ENCODE measurements around the gene NBPF14.
A peak's percentile ranks its signal among the peaks of the same experiment; 100 is the strongest.
"Not testable (repeated sequence)": the region's sequence is repeated elsewhere in the genome, so short reads cannot be mapped to it uniquely, and the experiment has no call there.

The NBPF14 gene, protein sequence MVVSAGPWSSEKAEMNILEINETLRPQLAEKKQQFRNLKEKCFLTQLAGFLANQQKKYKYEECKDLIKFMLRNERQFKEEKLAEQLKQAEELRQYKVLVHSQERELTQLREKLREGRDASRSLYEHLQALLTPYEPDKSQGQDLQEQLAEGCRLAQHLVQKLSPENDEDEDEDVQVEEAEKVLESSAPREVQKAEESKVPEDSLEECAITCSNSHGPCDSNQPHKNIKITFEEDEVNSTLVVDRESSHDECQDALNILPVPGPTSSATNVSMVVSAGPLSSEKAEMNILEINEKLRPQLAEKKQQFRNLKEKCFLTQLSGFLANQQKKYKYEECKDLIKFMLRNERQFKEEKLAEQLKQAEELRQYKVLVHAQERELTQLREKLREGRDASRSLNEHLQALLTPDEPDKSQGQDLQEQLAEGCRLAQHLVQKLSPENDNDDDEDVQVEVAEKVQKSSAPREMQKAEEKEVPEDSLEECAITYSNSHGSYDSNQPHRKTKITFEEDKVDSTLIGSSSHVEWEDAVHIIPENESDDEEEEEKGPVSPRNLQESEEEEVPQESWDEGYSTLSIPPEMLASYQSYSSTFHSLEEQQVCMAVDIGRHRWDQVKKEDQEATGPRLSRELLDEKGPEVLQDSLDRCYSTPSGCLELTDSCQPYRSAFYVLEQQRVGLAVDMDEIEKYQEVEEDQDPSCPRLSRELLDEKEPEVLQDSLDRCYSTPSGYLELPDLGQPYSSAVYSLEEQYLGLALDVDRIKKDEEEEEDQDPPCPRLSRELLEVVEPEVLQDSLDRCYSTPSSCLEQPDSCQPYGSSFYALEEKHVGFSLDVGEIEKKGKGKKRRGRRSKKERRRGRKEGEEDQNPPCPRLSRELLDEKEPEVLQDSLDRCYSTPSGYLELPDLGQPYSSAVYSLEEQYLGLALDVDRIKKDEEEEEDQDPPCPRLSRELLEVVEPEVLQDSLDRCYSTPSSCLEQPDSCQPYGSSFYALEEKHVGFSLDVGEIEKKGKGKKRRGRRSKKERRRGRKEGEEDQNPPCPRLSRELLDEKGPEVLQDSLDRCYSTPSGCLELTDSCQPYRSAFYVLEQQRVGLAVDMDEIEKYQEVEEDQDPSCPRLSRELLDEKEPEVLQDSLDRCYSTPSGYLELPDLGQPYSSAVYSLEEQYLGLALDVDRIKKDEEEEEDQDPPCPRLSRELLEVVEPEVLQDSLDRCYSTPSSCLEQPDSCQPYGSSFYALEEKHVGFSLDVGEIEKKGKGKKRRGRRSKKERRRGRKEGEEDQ (N-terminal part only)

DNA sequence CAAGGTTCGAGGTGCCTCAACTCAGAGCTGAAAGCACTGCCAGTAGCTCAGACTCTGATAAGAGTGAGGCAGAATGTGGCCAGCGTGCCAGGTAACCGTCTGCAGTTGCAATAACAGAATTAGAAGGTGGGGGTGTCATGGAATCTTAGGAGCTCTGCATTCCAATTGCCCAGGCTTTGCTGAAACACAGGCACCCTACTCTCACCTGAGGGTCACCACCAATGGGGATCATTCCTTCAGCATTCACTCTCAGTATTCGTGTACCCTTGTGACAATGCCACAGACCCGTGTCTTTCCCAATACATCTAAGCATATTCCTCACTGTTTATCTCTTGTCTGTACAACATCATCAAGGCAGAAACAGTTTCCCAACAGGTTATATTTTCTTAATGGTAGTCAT, at the start of gene NBPF14:
Gene NBPF14, minus strand, starts transcription at position 101 of the 400 bp plus-strand sequence. CDS start 294 bp downstream, outside the sequence.
- not testable (repeated sequence) for DNase-seq (ENCODE audit: low read depth)

DNA sequence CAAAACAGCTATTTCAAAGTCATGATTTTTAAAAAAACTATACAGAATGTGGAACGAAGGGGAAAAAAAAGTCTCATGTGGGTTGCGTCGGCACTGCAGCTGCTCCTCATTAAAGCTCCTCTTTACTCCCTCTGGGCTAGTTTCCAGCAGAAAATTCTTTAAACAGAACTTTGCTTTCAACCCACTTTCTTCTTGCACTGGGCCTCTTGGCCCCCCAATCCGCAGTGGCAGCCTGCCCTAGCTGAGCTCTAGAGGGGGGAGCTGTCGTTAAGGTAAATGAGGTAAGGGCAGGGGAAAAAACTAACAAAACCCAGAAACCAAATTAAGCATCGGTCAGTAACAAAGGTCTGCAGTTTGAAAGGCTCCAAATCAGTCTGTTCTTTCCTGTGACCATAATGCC, 29.6 kb upstream of the NBPF14 start:
- DNase-seq (ENCODE audit: low read depth): not testable (repeated sequence)

DNA sequence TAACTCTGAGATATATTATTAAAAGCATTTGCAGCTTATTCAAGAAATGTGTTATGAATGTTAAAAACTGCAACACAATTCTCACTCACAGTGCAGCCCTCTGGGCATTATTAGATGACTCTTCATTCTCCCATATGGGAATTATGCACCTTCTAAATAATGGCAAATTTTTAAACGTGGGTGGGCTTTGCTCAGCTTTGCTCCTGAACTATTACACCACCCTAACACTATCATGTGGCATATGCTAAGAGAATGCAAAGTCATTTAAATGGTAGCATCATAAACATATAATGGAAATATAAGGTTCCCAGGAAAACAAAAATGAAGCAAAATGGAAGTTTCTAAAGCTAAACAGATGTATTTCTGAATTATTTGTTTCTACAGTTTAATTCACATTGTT, 22.4 kb upstream of the NBPF14 start:
- DNase-seq (ENCODE audit: low read depth): not testable (repeated sequence)

DNA sequence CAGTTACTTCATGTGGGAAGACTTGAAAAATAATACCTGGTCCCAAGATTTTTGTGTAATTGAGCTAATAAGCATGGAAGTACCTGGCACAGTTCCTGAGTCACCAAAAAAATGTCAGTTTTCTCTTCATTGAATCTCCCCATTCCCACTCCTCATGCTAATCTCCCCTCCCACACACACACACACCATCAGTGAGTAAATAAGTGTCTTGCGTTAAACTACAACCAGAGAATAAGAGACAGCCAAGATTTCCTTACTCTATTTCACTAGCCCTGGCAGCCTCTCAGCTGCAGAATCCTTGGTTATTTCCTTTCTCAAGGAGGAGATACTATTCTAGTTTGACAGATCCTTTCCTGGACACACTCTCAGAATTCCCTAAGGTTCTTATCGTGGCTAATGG, 9.5 kb upstream of the NBPF14 start:
- not testable (repeated sequence) for DNase-seq (ENCODE audit: low read depth)

DNA sequence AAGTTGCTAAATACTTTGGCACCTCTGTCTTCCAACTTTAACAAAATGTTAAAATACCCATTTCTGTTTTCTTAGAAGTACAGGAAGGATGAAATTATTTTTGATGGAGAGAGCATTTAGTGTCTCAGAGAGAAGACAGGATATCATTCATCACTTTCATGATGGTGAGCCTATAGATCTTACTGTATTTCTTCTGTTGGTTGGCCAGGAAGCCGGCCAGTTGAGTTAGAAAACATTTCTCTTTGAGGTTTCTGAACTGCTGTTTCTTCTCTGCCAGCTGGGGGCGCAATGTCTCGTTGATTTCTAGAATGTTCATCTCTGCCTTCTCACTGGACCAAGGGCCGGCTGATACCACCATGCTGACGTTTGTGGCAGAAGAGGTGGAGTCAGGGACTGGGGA, 451 bp downstream of the NBPF14 start:
- not testable (repeated sequence) for DNase-seq (ENCODE audit: low read depth)

DNA sequence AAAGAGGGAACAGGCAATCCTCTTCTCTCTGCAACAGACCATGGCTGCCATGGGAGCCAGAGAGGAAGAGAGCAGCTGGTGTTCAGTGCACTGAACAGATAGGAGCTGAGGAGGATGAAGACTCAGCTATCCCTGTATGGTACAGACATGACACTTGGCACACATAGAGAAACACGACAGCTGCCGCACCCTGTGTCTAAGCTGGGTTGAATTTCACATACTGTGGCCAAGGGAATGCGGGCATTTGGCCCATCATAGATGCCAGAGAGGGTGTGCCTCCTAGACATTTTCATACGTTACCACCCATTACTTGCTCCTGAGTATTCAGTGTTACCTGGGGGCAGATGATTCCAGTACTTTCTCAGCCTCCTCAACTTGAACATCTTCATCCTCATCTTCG, 4.7 kb downstream of the NBPF14 start:
- not testable (repeated sequence) for DNase-seq (ENCODE audit: low read depth)

DNA sequence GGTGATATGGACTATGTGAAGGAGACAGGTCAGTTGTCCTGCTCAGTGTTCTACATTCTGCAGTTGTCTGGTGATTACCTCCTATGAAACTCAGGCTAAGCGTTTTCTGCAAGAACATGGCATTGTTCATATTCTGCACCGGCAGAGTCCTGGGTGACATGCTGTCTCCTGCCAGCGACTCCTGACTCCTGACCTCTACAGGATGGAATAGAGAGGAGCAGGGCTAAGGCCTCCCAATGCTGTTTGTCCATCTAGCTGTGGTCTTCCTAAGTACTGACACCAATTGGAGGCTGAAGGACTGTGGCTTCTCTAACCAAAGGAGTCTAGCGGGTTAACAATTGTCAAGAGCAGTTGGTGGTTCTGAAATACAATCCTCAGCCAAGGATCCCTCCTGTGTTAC, 63.7 kb downstream of the NBPF14 start:
- DNase-seq (ENCODE audit: low read depth): not testable (repeated sequence)

DNA sequence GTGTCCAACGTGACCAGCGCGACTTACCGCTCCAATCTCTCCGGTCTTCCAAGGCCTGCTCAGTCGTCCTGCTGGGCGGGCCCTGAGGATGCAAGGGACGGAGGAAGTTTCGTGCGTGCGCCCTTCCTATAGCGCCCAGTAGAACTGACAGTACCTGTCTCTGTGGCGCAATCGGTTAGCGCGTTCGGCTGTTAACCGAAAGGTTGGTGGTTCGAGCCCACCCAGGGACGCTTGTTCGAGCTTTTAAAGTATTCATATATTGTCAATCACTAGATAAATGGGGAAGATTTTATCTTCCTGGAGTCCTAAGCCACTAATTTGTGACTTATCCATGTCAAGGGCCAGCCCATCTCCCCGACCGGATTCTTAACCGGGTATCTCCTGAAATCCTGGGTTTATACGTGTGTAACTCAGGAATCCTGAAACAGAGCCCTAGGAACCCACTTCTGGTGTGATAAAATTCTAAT, 66.7 kb downstream of the NBPF14 start:
- peak; percentile 60 for DNase-seq (ENCODE audit: low read depth)

DNA sequence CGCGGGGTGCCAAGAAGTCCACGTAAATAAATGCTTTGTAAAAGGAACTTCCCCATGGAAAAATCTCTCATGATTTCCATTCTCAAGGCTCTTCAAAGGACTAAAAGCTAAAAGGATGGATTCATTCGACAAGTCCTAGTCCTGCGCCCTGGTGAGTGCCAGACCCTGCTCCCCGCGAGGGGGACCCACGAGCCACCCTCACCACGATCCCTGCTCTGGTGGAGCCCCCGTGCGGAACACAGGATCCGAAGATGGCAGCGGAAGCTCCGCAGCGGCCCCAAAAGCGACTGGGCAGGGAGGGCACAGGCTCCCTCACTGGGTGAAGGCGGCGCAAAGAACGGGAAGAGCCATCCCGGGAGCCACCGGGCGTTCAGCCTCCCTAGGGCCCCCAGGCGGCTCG, 67.2 kb downstream of the NBPF14 start:
- DNase-seq (ENCODE audit: low read depth): not testable (repeated sequence)

DNA sequence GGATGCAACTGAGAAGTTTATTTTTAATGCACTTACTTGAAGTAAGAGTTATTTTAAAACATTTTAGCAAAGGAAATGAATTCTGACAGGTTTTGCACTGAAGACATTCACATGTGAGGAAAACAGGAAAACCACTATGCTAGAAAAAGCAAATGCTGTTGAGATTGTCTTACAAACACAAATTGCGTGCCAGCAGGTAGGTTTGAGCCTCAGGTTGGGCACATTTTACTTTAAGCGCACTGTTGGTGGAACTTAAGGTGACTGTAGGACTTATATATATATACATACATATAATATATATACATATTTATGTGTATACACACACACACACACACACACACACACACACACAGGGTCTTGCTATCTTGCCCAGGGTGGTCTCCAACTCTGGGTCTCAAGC, 69.2 kb downstream of the NBPF14 start:
- DNase-seq (ENCODE audit: low read depth): not testable (repeated sequence)

DNA sequence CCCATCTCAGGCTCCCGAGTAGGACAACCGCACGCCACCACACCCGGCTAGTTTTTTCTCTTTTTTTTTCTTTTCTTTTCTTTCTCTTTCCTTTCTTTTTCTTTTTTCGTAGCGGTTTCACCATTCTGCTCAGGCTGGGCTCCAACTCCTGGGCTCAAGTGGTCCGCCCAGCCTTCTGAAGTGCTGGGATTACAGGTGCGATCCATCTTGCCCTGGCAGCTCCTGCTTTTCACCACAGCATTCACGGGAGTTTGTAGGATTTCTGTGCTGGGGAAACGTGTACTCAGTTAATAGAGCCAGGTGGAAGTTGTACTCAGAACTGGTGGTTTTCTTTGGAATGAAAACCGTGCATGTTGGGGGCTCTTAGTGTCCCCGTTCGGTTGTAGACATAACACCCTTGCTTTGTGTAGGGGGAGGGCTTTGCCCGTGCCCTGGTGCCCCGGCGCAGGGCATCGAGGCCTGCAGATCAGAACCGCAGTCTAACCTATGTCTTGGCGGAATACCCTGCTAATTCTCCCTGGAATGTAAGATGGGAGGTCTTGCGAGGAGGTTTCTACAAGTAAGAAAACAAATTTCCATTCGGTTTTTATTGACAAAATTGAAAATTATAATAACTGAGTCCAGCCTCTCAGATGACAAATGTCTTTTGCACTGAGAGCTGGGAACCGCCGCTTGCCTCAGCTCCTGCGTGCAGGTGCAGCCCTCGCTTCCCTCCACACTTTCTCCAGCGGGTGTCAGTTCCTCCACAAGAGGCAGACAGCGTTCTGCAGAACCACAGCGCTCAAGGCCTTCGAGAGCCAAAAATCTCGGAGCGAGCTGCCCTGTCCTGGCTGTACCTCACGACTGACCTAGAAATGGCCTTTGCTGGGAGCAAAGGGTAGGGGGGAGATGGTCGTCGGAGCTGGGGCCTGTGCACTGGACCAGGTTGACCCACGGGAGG, 72.3 kb downstream of the NBPF14 start:
- not testable (repeated sequence) for DNase-seq (ENCODE audit: low read depth)

DNA sequence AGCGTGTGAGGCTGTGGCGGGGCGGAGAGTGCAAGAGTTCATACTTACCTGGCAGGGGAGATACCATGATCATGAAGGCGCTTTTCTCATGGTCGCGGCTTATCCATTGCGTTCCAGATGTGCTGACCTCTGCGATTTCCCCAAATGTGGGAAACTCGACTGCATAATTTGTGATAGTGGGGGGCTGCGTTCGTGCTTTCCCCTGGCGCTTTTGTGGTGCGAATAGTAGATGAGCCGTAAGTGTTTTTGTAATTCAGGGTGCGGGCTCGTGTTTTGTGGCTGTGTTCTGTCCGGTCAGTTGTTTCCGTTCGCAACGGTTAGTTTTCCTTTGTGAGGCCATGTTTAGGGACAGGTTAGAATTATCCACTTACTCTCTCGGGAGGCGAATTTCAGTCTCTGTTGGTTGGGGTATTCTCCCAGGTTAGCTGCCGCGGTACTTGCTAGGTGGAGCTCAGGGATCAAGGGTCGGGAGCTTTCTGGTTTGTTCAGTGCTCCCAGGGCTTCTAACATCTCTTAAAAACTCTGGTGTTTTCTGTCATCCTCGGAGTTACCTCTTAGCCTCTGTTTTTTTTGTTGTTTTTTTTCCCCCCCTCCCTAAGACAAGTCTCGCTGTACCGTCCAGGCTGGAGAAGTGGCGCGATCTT, 73.1 kb downstream of the NBPF14 start:
- DNase-seq (ENCODE audit: low read depth): peak; percentile 81

DNA sequence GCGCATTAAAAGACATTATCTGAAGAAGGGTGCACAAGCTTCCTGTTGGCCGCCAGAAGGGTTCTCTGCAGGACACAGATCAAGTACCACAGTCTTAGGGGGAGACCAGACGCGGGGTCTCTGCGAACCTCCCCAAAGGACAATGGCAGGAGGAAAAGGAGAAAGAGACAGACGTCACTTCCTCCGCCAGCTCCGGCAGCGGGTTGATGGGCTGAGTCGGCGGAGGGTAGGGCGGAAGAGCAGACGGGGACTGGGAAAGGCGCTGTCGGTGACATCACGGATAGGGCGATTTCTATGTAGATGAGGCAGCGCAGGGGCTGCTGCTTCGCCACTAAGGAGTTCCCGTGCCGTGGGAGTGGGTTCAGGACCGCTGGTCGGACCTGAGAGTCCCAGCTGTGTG, 73.7 kb downstream of the NBPF14 start:
- DNase-seq (ENCODE audit: low read depth): peak; percentile 64

DNA sequence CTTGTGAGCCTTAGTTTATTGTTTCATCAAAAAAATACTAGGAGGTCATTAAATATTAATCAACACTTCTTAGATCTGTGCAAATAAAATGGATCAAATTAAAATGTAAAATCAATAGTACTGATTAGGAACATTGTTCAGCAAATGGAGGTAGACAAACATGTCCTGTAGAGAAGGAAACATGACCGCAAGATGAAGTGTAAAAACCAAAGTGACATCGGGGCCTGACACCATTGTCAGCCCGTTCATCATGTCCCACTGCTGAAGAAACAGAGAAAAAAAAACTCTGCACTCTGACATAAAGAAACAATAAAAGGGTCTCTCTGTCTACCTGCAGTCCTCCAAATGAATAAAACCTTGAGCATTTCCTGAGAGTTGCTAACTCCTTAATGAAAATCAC, 81.5 kb downstream of the NBPF14 start:
- not testable (repeated sequence) for DNase-seq (ENCODE audit: low read depth)

DNA sequence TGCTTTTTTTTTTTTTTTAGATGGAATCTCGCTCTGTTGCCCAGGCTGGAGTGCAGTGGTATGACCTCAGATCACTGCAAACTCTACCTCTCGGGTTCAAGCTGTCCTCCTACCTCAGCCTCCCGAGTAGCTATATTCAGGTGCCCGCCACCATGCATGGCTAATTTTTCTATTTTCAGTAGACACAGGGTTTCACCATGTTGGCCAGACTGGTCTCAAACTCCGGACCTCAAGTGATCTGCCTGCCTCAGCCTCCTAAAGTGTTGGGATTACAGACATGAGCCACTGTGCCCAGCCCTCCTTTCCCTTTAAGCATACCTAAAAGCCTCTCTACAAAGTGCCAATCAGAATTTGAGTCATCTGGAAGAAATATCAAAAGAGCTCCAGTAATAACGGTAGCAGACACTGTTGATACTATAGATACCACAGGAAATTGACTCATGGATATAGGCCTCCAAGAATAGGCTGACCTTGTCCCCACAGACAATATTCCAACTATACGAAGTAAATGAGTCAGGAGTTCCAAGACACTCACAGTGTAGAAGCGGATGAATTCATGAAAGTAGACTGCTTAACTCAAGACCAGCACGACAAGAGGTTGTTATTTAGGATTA, 83.1 kb downstream of the NBPF14 start:
- not testable (repeated sequence) for DNase-seq (ENCODE audit: low read depth)

DNA sequence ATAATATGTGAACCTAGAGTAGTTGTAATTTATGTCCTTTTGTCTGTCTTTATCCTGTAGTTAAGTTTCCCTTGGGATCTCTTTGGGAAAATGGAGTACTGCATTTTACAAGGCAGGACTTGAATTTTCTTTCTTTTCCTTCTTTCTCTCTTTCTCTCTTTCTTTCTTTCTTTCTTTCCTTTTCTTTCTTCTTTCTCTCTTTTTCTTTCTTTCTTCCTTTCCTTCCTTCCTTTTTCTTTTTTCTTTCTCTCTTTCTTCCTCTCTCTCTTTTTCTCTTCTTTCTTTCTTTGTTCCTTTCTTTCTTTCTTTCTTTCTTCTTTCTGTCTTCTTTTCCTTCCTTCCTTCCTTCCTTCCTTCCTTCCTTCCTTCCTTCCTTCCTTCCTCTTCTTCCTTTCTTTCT, 101.9 kb downstream of the NBPF14 start:
- DNase-seq (ENCODE audit: low read depth): not testable (repeated sequence)

DNA sequence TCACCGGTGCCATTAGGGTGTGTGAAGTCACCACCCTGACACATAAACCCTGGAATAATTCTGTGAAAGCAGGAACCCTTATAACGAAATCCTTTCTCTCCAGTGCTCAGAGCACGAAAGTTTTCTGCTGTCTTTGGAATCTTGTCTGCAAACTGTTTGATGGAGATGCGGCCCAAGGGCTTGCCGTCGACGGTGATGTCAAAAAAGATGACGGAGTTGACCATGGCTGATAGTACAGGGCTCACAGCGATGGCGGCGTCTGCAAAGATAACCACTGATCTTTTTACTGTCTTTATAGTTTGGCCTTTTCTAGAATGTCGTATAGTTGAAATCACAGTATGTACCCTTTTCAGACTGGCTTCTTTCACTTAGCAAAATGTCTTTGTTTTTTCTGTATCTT, 112.8 kb downstream of the NBPF14 start, which contains the start of gene PPIAL4G:
Gene PPIAL4G, minus strand, starts transcription at position 274 of the 400 bp plus-strand sequence. Its CDS starts 50 bp downstream, at position 224.
- DNase-seq (ENCODE audit: low read depth): not testable (repeated sequence)
